Esophagus squamous epithelium (tissue), 5 donors: Measurements from ENCODE around the gene SLC39A3. TPM values are rescaled to one million over a fixed set of nuclear protein-coding genes. Genes with fewer than 3 reads are reported as not detected.
"Not testable (repeated sequence)": the region's sequence is repeated elsewhere in the genome, so short reads cannot be mapped to it uniquely, and the experiment has no call there.

ENCODE experiments used
- DNase-seq: peaks from one replicate; lab custom pipeline; 2025; lab: John Stamatoyannopoulos, UW
- H3K27ac ChIP-seq, 4 donors: fragments of 200-600 bp; sonication (generic); one replicate each; pipeline ENCODE4 v1.5.1; 2016 to 2019; ENCODE audit warnings: mild to moderate bottlenecking in 1 of 4
- H3K27me3 ChIP-seq, 4 donors: fragments of 200-600 bp; sonication (generic); 1 replicate in 3 of 4; 2 replicates in 1 of 4; pipeline versions ENCODE4 v1.5.1 to v1.6.0; 2017 to 2021; ENCODE audit warnings: antibody characterized with exemption in 1 of 4
- H3K36me3 ChIP-seq, 3 donors: fragments of 200-600 bp; sonication (generic); one replicate each; pipeline ENCODE4 v1.5.1; 2016 to 2019
- H3K4me1 ChIP-seq, 3 donors: fragments of 200-600 bp; sonication (generic); one replicate each; pipeline ENCODE4 v1.5.1; 2017 to 2019
- H3K4me3 ChIP-seq, 4 donors: fragments of 200-600 bp; sonication (generic); 1 replicate in 3 of 4; 2 replicates in 1 of 4; pipeline ENCODE4 v1.5.1; 2016 to 2019; ENCODE audit warnings: mild to moderate bottlenecking in 2 of 4, moderate library complexity in 1 of 4
- H3K9me3 ChIP-seq, 3 donors: fragments of 200-600 bp; sonication (generic); one replicate each; pipeline ENCODE4 v1.5.1; 2016 to 2019
- POLR2A ChIP-seq, 4 donors: fragments of 450-650 bp; IDR thresholded peaks; one replicate each; pipeline ENCODE4 v1.6.1; 2017; ENCODE audit warnings: antibody characterized with exemption in 4 of 4, mild to moderate bottlenecking in 4 of 4, moderate library complexity in 3 of 4
- WGBS, 2 donors: methylation state at CpG; one replicate each; pipeline ENCODE4 v1.1.5; 2018; 5-methylcytosine and 5-hydroxymethylcytosine counted together
- intact Hi-C: fragments of 100-400 bp; cut with DNase I; formaldehyde crosslinking; loops from one replicate; pipeline ENCODE4 v1.15.0; 2022
- total RNA-seq, 4 donors: library from RNA; depleted of rRNA; stranded (reverse); fragments of >200 nt; gene quantifications; one replicate each; pipeline ENCODE4 v1.1.0, GENCODE V29; 2016
- TF ChIP-seq, protein P1 (sequence below), 6 experiments: fragments of 450-650 bp in 4 of 6; fragments of 200-600 bp in 2 of 6; sonication (generic) in 2 of 6; IDR thresholded peaks; one replicate each; pipeline ENCODE4 v1.5.1; 2016 to 2019; ENCODE audit warnings: antibody characterized with exemption in 6 of 6, mild to moderate bottlenecking in 4 of 6, moderate library complexity in 4 of 6
- donor health status: DM: yes; HTN: yes; CAD: no.

SLC39A3 gene
- total RNA-seq, 4 donors from 2014 or later = 14.8 to 22.1 (median 20.7) TPM

GRCh38 chr19:2715470-2716274 is 24.1 kb downstream of the SLC39A3 start:
- H3K27me3 ChIP-seq = peaks cover 0 to 37% (median 7%) of the 10 kb centered on the region in 4 donors
- intact Hi-C loops = no loop called here

DNA sequence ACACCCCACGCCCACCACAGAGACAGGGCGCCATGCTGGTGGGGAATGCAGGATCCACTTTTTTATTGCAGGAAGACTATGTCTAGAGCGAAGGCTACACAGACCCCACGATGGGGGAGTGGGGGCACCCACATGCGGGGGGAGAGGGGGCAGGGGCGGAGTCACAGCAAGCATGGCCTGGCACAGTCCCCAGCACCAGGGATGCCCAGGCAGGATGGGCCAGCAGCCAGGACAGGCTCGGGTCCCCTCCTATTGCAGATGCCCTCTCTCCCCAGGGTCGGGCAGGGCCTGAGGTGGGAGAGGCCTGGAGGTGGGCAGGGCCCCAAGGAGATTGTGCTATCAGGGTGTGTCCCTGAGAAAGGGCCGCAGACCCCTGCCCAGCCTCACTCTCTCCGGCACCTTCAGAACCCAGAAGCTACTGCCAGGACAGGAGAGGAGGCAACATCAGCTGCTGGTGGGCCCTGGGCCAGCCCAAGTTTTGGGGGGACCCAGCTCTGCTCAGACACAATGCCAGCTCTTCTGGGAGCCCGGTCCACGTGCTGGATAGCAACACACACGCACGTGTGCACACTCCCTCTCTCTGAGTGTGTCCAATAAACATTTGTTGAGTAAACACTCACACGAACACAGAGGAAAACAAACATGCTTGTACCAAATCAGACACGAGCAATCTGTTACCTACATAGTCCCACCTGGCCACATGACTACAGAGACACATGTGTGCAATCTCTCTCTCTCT is 25.1 kb downstream of the SLC39A3 start:
- no peak for DNase-seq
- 59 to 79% methylated on average over 6 to 12 of the region's 16 CpGs for WGBS, 2 donors

More at GRCh38 chr19:2715470-2716274, 24.1 kb downstream of the SLC39A3 start:
- Histone ChIP-seq H3K4me3 (no peak overlapping the region), H3K36me3 (no peaks in the 10 kb centered on the region), H3K27ac (no peak overlapping the region), H3K9me3 (peaks cover 0 to 19% (median 5%) of the 10 kb centered on the region in 3 donors), H3K4me1 (peaks cover 8 to 13% (median 10%) of the 10 kb centered on the region in 3 donors)
- TF ChIP-seq, protein P1, sequence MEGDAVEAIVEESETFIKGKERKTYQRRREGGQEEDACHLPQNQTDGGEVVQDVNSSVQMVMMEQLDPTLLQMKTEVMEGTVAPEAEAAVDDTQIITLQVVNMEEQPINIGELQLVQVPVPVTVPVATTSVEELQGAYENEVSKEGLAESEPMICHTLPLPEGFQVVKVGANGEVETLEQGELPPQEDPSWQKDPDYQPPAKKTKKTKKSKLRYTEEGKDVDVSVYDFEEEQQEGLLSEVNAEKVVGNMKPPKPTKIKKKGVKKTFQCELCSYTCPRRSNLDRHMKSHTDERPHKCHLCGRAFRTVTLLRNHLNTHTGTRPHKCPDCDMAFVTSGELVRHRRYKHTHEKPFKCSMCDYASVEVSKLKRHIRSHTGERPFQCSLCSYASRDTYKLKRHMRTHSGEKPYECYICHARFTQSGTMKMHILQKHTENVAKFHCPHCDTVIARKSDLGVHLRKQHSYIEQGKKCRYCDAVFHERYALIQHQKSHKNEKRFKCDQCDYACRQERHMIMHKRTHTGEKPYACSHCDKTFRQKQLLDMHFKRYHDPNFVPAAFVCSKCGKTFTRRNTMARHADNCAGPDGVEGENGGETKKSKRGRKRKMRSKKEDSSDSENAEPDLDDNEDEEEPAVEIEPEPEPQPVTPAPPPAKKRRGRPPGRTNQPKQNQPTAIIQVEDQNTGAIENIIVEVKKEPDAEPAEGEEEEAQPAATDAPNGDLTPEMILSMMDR (IDR thresholded peaks at IDR 0.05) = no peak
- TF ChIP-seq POLR2A (IDR thresholded peaks at IDR 0.05) = no peak
- 88 to 92% methylated on average over 9 to 11 of the region's 12 CpGs for WGBS, 2 donors
- no peak for DNase-seq

DNA sequence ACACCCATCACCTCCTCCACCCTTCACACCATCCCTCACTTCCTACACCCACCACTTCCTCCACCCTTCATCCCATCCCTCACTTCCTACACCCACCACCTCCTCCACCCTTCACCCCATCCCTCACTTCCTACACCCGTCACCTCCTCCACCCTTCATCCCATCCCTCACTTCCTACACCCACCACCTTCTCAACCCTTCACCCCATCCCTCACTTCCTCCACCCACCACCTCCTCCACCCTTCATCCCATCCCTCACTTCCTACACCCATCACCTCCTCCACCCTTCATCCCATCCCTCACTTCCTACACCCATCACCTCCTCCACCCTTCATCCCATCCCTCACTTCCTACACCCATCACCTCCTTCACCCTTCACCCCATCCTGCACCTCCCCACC is 25.7 kb downstream of the SLC39A3 start:
- H3K4me1 ChIP-seq, DNase-seq, H3K27ac ChIP-seq, intact Hi-C loops, H3K4me3 ChIP-seq, H3K36me3 ChIP-seq: not testable (repeated sequence)
- 67% methylated on average over 1 of the region's 1 CpG; no CpG with 5 or more reads in 1 of the 2 donors for WGBS, 2 donors
- peaks cover 0 to 21% (median 0%) of the 10 kb centered on the region in 4 donors for H3K27me3 ChIP-seq
- peaks cover 0 to 19% (median 5%) of the 10 kb centered on the region in 3 donors for H3K9me3 ChIP-seq

More for the DNA sequence above, 25.1 kb downstream of the SLC39A3 start:
- Histone ChIP-seq H3K27ac (no peak overlapping the region), H3K27me3 (peaks cover 0 to 27% (median 0%) of the 10 kb centered on the region in 4 donors), H3K36me3 (no peaks in the 10 kb centered on the region), H3K4me1 (peaks cover 0 to 3% (median under 1%) of the 10 kb centered on the region in 3 donors), H3K4me3 (no peak overlapping the region), H3K9me3 (peaks cover 0 to 19% (median 5%) of the 10 kb centered on the region in 3 donors)
- TF ChIP-seq, protein P1 (IDR thresholded peaks at IDR 0.05) = no peak
- no peak for TF ChIP-seq POLR2A (IDR thresholded peaks at IDR 0.05)
- intact Hi-C loops = no loop called here

- DNase-seq, H3K27ac ChIP-seq, H3K4me3 ChIP-seq, H3K4me1 ChIP-seq, intact Hi-C loops, H3K36me3 ChIP-seq: not testable (repeated sequence)
- peaks cover 0 to 19% (median 5%) of the 10 kb centered on the region in 3 donors for H3K9me3 ChIP-seq
- H3K27me3 ChIP-seq = peaks cover 0 to 16% (median 0%) of the 10 kb centered on the region in 4 donors
- 86 to 94% methylated on average over 3 of the region's 3 CpGs for WGBS, 2 donors
These were observed 26.6 kb downstream of the SLC39A3 start for GRCh38 chr19:2713170-2713569.

DNA sequence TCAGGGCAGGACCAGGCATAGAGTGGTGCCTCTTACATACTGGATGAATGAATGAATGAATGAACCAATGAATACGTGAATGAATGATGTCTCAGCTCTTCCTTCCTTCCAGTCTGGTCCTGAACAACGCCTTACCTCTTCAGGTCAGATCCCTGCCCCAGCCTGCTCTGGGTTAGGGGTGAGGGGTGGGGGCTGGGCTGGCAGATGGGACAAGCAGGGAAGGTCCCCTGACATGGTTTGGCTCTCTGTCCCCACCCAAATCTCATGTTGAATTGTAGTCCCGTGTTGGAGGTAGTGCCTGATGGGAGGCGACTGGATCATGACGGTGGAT is 28.0 kb downstream of the SLC39A3 start:
- Histone ChIP-seq H3K36me3 (no peaks in the 10 kb centered on the region), H3K27me3 (peaks cover 0 to 6% (median 0%) of the 10 kb centered on the region in 4 donors), H3K27ac (no peak overlapping the region), H3K4me1 (no peaks in the 10 kb centered on the region), H3K9me3 (peaks cover 0 to 19% (median 5%) of the 10 kb centered on the region in 3 donors), H3K4me3 (no peak overlapping the region)
- TF ChIP-seq, protein P1 (IDR thresholded peaks at IDR 0.05) = no peak
- TF ChIP-seq POLR2A (IDR thresholded peaks at IDR 0.05) = no peak
- no peak for DNase-seq
- intact Hi-C loops = no loop called here
- WGBS, 2 donors = 64% methylated on average over 5 of the region's 5 CpGs; no CpG with 5 or more reads in 1 of the 2 donors
